GM21528 (cell line): ENCODE measurements around the gene ADCY1.

Experiments used
- ATAC-seq: cut with Tn5 transposase; IDR thresholded peaks from one replicate; pipeline ENCODE4 v1.9.1; 2021; ENCODE audit warnings: mild to moderate bottlenecking, moderate library complexity; ENCODE audit not compliant: unreplicated experiment, low FRiP score

ADCY1 gene

DNA sequence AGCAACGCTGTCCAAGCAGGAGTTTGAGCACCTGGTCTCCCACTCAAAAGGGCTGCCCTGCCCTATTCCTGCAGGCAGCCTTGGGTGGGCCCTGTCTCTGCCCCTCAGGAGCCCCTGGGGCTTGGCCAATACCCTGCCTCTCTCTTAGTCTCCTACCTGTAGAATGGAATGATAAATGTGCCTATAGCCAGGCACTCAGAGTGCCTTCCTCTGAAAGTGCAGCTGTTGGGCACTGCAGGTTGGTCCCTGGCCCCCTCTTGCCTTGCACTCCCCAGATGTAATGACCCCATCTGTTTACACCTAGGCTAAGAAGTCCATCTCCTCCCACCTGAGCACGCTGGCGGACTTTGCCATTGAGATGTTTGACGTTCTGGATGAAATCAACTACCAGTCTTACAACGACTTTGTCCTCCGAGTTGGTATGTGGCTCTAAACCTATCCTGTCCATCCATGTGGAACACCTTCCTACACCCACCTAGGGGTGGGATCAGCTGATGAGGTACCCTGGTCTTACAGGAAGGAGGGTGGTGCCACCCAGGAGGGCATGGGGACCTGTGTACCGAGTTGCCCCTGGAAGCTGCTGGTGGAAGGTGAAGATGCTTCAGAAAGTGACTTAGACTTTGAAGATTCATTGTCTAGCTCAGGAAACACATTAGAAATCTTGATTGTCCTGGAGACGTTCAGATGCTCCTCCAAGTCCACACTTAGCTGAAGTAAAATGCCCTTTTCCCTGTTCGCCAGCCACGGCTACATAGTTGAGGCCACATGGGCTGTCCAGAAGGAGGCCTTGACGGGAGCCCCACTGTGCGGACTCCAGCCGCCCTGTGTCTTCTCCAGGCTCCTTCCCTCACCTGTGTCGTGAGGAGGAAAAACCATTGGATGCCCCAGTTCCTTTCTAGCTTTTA, 134.1 kb downstream of the ADCY1 start:
- no peak for ATAC-seq

DNA sequence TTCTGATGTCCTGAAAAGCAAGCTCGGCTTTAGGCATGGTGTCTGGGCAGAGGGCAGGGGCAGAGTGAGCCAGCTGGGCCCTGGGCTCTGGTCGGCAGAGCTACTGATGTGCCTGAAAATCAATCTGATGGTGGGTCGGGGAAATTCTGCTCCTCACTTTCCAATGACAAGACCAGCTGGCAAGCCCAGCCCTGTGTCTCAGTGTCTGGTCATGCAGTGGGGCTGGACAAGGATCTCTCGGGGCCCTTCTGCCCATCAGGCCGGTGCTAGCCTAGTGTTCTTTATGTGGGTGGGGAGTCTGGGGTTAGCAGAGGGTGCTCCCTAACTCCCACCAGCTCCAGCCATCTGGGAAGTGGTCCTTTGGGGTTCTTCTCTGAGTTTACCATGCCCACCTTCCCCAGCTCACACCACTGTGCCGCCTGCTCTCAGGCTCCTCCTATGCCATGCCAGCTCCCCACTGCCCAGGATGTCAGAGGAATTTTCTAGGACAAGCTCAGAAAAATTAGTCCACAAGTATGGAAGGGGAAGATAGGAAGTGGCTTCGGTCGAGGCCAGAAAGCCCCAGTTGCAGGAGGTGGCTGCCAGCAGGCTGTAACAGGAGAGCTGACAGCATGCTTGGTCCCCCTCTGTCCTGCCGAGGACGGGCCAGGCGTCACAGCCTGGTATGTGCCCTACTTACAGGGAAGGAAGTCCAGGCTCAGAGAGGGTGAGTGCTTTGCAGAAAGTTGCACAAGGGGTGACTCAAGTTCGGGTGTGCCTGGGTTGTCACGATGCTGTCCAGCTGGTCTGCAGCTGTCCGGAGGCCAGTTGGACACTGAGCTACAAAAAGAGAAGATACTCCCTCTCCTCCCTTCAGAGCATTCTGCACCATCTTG, 135.2 kb downstream of the ADCY1 start:
- no peak for ATAC-seq

DNA sequence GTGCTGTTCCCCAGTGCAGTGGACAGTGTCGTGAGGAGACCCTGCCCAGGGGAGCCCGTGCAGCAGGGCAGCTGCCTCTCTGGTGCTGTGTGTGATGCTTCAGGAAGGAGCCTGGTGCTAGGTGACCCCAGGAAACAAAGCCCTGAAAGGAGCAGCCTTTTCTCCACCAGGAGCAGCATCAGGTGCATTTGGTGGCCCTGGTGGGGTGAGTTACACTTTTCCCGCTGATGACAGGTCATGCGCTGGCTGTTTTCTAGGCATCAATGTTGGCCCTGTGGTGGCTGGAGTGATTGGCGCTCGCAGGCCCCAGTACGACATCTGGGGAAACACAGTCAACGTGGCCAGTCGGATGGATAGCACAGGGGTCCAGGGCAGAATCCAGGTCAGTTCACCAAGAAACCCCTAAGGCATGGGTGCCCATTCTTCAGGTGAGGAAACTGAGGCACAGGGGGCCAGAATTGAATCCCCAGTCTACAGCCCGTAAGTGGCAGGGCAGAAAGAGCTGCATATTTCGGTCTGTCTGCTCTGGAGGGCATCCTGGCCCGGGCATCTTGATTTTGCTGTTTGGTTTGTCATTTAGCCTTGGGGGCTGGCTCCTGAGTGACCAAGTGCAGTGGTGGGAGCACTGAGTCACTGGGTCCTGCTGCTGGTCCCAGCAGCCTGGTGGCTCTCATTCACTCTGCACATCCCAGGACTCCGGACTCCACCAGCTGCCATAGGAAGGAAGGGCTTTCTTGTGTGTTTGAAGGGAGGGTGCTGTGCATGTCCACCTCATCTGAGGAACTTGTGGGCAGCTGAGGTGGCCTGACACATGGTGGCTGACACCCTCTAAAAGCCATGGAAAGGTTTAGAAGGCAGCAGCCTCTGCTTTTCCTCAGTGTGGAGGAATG, 136.3 kb downstream of the ADCY1 start:
- ATAC-seq: no peak

DNA sequence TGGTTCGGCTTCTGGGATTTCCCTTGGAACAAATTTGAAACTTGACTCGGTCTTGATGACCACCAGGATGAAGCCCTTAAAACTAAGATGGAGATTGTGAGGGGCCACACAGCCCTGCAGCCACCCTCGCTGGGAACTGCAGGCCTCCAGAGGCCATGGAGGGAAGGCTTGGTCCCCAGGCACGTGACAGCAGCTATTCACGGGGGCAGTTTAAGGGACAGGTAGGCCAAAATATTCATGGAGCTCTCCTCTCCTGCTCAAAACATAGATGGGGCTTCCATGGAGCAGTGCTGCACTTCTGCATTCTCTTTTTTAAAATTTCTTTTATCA, 137.0 kb downstream of the ADCY1 start:
- ATAC-seq: no peak

DNA sequence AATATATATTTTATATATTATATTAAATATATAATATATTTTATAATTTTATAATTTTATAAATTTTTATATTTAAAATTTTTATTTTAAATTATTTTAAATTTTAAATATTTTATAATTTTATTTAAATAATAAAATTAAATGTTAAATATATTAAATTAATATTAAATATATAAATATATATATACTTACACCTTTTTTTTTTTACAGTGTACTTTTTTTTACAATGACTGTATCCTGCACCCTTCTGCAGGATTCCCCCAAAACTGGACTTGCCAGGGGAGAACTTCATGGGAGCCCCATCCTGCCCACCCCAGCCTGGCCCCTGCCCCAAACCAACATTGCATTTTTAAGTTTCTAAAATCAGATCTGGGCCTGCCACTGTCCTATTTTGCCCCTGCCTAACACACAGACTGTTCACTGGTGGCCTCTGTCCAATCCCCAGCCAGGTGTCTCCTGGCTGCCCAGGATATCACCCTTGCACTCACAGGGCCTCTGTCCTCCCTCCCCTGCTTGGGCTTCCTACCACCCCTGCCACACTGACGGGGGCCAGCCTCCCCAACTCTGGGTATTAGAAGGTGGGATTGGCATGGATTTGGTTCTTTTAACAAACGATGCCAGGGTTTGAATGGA, 138.0 kb downstream of the ADCY1 start:
- ATAC-seq: no peak

DNA sequence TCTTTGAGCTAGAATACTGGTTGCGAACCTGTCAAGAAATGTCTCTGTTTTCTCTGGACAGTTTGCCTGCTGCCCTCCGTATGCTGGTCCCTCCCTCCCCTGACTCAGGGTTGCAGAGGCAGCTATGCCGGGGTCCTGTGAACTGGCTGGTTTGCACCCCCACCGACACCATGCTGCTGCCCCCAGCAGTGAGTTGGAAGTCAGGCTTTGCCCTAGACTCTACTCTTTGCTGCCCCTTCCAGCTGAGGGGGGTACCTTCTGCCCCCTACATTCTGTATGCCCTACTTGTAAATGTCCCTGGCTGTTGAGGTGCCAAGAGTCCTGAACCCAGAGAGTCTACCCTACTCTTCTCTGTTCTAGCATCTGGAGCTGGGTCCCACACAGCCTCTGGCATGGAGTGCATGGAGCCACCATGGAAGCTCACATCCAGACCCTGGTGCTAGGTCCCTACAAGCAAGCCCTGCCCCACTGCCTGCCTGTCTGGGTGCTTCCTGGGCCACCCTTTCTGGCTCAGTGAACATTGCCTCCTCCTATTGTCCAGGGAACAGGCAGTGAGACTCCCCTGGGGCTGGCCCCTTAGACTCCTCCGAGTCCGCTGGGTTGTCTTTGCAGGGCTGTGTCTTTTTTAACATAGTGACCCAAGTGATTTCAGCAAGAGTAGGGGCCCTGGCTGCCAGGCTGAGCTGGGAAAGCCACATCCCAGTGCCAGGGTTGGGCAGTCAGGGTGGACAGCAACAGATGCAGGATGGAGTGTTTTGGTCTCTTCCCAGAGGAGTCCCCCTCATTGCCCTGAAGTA, 138.9 kb downstream of the ADCY1 start:
- ATAC-seq: no peak

DNA sequence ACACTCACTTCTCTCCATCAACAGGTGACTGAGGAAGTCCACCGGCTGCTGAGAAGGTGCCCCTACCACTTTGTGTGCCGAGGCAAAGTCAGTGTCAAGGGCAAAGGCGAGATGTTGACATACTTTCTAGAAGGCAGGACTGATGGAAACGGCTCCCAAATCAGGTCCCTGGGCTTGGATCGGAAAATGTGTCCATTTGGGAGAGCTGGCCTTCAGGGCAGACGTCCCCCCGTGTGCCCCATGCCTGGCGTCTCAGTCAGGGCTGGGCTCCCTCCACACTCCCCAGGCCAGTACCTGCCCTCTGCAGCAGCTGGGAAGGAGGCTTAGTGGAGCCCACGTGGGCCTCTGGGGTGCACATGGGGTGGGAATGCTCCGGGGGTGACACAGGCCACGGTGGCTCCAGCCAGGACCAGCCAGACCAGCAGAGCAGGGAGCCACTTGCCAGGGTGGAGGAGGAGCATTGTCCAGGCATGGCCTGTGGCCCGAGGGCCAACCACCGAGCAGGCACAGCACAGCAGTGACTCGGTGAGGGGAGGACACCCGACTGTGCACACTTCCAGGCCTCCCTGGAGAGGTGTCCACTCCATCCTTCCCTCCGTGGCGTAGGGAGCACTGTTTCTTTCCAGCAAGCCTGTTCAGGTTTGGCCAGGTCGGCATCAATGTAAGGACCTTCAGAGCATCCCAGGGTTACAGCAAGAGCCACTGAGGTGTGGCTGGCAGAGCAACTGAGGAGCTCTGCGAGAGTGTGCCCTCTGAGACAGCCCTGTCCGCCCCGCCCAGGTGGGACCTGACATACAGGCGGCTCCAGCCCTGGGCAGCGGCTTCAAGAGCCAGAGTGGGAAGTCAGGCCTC, 139.7 kb downstream of the ADCY1 start:
- ATAC-seq: no peak

DNA sequence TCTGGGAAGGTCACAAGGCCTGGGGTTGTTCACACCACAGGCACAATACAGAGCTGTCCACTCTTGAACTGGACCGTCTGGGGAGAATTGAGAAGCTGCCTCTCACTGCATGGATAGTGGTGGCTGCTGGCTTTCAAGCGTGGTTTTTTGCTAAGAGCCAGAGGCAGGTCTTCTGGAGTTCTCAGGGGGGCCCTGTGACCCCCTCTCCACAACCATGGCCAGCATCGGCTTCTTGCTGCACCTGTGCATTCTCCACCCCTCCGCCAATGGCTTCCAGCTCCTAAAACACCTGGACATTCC, 140.3 kb downstream of the ADCY1 start:
- no peak for ATAC-seq

DNA sequence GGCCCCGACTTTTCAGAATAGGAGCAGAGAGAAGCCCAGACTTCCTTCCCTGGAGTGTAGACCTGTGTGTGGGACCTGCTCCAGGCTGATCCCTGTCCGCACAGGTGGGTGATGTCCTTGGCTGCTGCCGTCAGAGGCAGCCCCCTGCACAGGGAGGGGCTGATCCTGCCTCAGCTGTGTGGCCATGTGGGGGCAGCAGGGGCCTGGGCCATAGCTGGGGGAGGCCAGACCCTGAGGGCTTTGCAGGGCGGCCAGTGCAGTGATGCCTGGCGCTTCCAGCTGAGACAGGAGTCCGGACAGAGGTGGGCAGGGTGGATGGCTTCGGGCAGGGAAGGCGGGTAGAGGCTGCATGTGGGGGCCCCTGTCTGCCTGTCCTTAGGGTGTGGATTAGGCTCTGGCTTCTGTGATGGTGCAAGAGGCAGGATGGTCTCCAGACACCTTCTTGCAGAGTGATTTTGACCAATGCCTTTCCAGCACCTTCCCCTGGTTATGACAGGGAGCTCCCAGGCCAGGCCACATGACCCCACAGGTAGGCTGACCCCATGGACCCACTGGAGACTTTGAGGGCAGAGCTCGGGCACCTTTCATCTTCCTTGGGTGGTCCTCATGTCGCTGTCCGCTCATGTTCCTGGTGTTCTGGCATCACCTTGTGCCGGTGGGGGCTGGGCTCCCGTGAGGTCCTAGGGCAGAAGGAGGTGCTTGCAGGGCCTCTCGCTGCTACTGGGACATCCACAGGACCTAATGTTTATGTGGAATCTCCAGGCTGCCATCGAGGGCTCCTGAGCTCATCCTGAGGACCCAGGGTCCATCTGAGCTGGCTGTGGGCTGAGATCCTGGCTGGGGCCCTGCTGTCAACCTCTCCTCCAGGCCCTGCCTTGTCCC, 141.5 kb downstream of the ADCY1 start:
- no peak for ATAC-seq

DNA sequence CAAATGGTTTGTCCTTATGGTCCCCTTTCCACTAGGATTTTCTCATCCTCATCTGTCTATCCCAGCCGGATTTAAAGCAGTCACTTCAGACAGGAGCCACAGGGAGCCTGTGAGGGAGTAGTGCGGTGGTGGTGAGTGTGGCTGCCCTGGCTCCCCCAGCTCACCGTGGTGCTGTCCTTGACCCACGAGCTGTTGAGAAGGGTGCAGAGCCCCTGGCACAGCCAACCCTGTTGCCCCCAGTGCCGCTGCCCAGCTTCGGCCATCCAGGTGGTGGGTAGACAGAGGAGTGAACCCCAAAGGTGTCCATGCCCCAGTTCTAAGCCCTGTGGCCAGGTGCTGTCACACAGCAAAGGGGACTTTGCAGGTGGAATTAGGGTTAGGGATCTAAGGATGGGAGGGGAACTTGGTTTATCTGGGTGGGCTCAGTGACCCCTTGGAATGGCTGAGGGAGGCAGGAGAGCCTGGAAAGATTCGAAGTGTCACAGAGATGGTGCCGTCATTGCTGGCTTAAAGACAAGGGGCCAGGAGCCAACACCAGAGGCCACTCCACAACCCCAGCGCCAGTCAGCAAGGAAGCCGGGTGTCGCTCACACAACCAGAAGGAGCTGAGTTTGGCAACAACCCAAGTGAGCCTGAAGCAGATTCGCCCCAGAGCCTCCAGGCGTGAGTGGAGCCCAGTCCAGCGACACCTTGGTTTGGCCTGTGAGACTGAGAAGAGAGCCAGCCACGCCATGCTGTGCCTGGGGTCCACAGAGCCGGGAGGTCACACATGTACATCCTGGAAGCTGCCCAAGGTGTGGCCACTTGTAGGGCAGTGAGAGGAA, 142.4 kb downstream of the ADCY1 start:
- ATAC-seq: no peak

DNA sequence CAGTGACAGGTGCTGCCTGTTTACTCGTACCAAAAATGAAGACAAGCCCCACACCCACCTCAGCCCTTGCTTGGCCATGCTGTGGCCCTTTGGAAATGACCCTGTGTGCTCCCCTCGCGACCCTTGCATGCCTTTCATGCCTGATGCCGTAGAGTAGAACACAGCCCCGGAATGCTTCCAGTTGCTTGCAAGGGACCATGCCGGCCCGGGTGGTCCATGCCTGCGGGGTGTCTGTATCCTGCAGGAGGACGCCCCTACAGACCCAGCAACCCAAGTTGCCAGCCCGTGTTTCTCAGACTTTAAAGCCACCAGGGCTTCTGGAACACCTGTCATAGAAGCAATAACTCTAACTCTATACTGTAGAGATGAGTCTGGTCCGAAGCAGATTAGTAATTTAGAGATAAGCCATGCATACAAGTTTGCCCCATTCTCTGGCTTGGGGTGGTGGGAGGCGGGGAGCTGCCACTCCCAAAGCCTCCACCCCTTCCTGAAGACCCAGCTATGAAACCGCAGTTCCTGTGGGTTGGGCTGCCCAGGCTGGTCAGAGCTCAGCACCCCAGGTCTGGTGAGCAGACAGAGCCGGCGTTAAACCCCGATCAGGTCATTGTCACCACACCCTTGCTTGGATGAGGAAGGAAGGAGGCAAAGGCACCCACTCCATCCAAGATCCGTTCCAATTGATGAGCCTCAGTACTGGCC, 143.5 kb downstream of the ADCY1 start:
- no peak for ATAC-seq

DNA sequence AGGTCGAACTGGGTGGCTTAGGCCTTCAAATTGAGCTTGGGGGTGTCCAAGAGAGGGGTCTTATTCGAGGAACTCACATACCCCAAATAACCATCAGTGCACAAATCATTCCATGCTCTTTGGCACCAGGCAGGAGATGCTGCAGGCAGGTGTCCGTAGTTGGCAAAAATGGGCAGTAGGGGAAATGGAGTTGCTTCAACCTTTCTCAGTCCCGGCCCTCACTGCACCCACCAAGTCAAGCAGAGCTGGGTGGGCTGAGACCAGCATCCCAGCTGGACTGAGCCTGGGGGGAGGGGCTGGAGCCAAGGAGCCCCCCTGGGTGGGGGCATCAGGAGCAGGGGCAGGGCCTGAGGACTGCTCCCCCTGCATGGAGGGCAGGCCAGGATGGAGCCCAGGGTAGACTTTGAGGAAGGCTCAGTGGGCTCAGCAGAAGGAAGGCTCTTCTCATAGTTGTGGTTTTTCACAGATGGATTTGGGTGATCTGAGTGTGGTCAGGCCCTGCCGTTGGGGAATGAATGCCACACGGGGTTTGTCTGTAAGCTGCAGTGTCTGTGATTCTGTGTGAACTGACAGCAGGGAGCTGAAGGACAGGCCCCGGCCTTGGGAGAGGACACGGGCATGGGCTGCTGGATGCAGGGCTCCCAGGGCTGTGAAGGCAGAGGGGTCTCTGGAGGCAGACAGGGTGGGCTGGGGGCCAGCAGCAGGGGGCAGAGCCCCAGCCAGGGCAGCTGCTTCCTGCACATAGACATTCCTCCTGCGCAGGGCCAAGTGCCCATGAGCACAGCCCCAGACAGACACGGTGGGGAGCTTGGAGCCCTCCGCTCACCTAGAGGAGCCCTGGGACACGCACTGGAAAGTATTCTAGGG, 144.5 kb downstream of the ADCY1 start:
- no peak for ATAC-seq

DNA sequence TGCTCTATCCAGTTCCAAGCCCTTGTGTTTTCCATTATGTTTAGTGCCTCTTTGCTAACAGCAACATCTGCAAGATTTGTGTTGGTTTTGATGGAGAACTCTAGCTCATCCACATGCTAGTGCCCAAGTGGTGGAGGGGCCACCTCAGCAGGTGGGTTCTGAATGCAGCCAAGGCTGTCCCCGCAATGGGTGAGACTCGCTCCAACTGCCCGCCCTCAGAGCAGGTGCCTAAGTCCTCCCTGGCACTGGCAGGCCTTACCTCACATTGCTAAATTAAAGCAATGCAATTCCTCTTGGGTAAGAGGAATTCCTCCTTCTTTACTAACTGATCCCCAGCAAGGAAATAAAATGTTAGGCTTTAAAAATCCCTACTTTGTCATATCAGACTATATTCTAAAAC, 146.8 kb downstream of the ADCY1 start:
- ATAC-seq: no peak

DNA sequence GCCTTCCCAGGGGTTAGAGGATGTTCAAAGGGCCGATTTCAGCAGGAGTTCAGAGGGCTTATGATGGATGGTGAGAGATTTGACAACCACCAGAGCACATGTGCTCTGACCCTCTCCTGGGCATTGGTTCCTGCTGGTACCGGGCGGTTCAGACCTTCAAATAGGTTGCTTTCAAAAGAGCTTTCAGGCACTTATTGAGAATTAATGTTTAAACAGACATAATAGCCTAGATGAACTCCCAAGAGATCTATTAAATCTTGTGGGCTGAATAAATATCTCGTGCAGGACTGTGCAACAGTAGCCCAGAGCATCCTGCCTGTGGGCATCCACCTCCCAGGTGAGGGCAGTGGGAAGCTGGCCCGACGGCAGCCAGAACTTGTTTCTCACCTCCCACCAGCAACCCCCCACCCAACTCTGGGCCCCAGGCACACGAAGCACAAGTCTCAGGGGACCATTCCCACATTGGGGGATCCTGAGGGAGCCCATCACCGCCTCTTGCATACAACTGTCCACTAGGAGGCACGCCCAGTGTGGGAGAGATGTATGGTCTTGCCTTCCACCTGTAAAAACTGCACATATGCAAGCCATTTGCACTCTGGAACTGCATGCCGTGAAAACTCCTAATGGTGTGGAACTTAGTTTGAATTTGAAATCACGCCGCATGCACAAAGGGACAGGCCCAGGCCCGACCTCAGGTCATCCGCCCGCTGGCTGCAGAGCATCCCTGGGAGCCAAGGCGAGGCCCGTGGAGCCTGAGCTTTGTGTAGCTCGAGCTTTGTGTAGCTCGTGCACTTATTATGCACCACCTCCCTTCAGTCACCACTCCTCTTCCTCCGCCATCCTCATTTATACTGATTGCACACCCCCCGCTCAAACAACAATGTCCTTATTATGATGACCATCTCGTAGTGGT, 147.8 kb downstream of the ADCY1 start:
- ATAC-seq: no peak
